ENCODE data around the gene OR2F1.
"Not testable (repeated sequence)": the region's sequence is repeated elsewhere in the genome, so short reads cannot be mapped to it uniquely, and the experiment has no call there.

Gene OR2F1

GRCh38 chr7:144010821-144011220 is 56.2 kb downstream of the OR2F1 start:
- not testable (repeated sequence) for DNase-seq

GRCh38 chr7:144011458-144012230 is 57.0 kb downstream of the OR2F1 start:
- DNase-seq: no peak
